Thoracic aorta (tissue), 2 donors: ENCODE data around the gene RALGAPA2. TPM values are rescaled to one million over a fixed set of nuclear protein-coding genes. Genes with fewer than 3 reads are reported as not detected.
A peak's percentile ranks its signal among the peaks of the same experiment; 100 is the strongest.

Experiments used
- ATAC-seq: fragments of 150-250 bp; one replicate; pipeline ENCODE4 v1.8.0; 2017; ENCODE audit warnings: low read depth; ENCODE audit not compliant: insufficient number of reproducible peaks, low FRiP score
- DNase-seq: peaks from one replicate; pipeline ENCODE4 v3.0.0-alpha.2; 2020; ENCODE audit warnings: low spot score
- H3K27ac ChIP-seq, 2 donors: fragments of 200-600 bp; sonication (generic); 1 replicate in 1 of 2; 2 replicates in 1 of 2; pipeline ENCODE4 v1.5.1; 2016; ENCODE audit warnings: mild to moderate bottlenecking in 2 of 2, moderate library complexity in 2 of 2
- H3K27me3 ChIP-seq: fragments of 200-600 bp; sonication (generic); replicated peaks from 2 replicates; pipeline ENCODE4 v1.6.0; 2016; ENCODE audit warnings: mild to moderate bottlenecking; ENCODE audit not compliant: insufficient read depth
- H3K36me3 ChIP-seq: fragments of 200-600 bp; sonication (generic); one replicate; pipeline ENCODE4 v1.5.1; 2016
- H3K4me1 ChIP-seq, 2 donors: fragments of 200-600 bp; sonication (generic); 1 replicate in 1 of 2; 2 replicates in 1 of 2; pipeline versions ENCODE4 v1.5.1 to v1.6.0; 2016; ENCODE audit warnings: low read depth in 2 of 2, mild to moderate bottlenecking in 1 of 2; ENCODE audit not compliant: control insufficient read depth in 1 of 2
- H3K4me3 ChIP-seq: fragments of 200-600 bp; sonication (generic); 2 replicates; pipeline ENCODE4 v1.5.1; 2016; ENCODE audit warnings: mild to moderate bottlenecking
- H3K9me3 ChIP-seq: fragments of 200-600 bp; sonication (generic); 2 replicates; pipeline ENCODE4 v1.5.1; 2016
- CTCF ChIP-seq: fragments of 200-600 bp; sonication (generic); IDR thresholded peaks from one replicate; pipeline ENCODE4 v1.5.1; 2019; ENCODE audit warnings: antibody characterized with exemption
- total RNA-seq, 2 donors: library from RNA; depleted of rRNA; stranded (reverse); fragments of >200 nt; gene quantifications; one replicate each; pipeline versions ENCODE4 v1.1.0 to v1.2.3, GENCODE V29; 2016

Gene RALGAPA2
- total RNA-seq, 2 donors from 2014 or later, result 20.3 to 48.3 TPM

DNA sequence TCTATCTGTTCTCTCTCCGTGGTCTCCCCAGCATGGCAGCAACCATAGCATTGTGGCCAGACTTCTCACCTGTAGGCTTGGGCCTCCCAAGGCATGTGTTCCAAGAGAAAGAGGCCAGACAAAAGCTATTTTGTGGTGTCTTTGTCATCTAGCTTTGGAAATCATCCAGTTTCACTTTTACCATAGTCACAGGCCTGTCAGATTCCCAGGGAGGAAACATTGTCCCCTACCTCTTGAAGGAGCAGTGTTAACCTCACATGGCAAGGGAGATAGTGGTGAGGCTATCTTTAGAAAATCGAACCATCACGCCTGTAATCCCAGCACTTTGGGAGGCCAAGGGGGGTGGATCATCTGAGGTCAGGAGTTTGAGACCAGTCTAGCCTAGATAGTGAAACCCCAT is 42.3 kb upstream of the RALGAPA2 start:
- Histone ChIP-seq H3K27me3 (no peaks in the 10 kb centered on the region), H3K4me1 (no peaks in the 10 kb centered on the region), H3K9me3 (no peaks in the 10 kb centered on the region), H3K36me3 (no peaks in the 10 kb centered on the region), H3K27ac (no peak overlapping the region), H3K4me3 (no peak overlapping the region)
- no peak for TF ChIP-seq CTCF
- ATAC-seq (no peak), DNase-seq (no peak)

GRCh38 chr20:20752712-20753111 is 40.3 kb upstream of the RALGAPA2 start:
- Histone ChIP-seq H3K36me3 (no peaks in the 10 kb centered on the region), H3K4me3 (no peak overlapping the region), H3K27ac (no peak overlapping the region), H3K4me1 (no peaks in the 10 kb centered on the region), H3K9me3 (no peaks in the 10 kb centered on the region), H3K27me3 (no peaks in the 10 kb centered on the region)
- ATAC-seq (no peak), DNase-seq (no peak)
- no peak for TF ChIP-seq CTCF

GRCh38 chr20:20747298-20747697 is 34.9 kb upstream of the RALGAPA2 start:
- Histone ChIP-seq H3K4me3 (no peak overlapping the region), H3K27ac (no peak overlapping the region), H3K9me3 (no peaks in the 10 kb centered on the region), H3K4me1 (peaks cover 6 to 17% of the 10 kb centered on the region in 2 donors), H3K27me3 (no peaks in the 10 kb centered on the region), H3K36me3 (no peaks in the 10 kb centered on the region)
- DNase-seq (no peak), ATAC-seq (no peak)
- no peak for TF ChIP-seq CTCF

DNA sequence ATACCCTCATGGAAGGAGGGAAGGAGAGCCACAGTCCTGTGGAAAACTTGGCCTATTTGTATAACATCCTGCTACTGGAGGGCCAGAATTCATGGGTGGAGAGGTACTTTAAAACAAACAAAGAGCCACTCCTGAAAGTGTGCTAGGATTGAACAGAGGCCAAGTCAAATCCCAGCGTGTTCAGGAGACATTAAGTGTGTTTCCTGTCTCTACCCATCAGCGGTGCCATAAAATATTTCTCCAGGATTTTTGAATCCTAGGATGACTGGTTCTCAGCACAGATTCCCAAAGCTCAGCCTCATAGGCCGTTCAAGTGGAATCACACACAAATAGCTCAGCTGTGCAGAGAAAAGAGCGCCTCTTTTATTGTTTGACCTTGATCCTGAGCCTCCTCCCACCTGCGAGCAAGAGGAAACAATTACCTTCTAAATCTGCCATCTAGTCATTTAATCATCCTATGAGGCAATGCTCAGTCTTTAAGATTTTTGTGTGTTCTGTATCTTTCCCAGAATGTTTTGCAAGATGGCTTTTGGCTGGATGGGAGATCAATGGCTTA is 31.8 kb upstream of the RALGAPA2 start:
- peak overlapping the region; percentile 69 to 82 for H3K27ac ChIP-seq
- no peaks in the 10 kb centered on the region for H3K9me3 ChIP-seq
- TF ChIP-seq CTCF, result no peak
- H3K27me3 ChIP-seq, result no peaks in the 10 kb centered on the region
- peaks cover 6 to 17% of the 10 kb centered on the region in 2 donors for H3K4me1 ChIP-seq
- ATAC-seq (no peak), DNase-seq (no peak)
- H3K36me3 ChIP-seq, result no peaks in the 10 kb centered on the region
- H3K4me3 ChIP-seq, result peak overlapping the region; percentile 43

- ATAC-seq (peak; percentile 35), DNase-seq (peak; percentile 12)
- H3K9me3 ChIP-seq, result no peaks in the 10 kb centered on the region
- peak overlapping the region; percentile 69 to 82 for H3K27ac ChIP-seq
- no peaks in the 10 kb centered on the region for H3K27me3 ChIP-seq
- no peaks in the 10 kb centered on the region for H3K36me3 ChIP-seq
- peaks cover 6 to 17% of the 10 kb centered on the region in 2 donors for H3K4me1 ChIP-seq
- H3K4me3 ChIP-seq, result peak overlapping the region; percentile 43
- TF ChIP-seq CTCF, result no peak
Observed at GRCh38 chr20:20743511-20744169, 31.2 kb upstream of the RALGAPA2 start.
